GM18873 (cell line): ENCODE measurements around the gene CFAP97.
"Not testable (repeated sequence)": the region's sequence is repeated elsewhere in the genome, so short reads cannot be mapped to it uniquely, and the experiment has no call there.

Experiments used
- ATAC-seq: cut with Tn5 transposase; IDR thresholded peaks from one replicate; pipeline ENCODE4 v1.9.1; 2021; ENCODE audit warnings: mild to moderate bottlenecking, moderate library complexity, moderate number of reproducible peaks; ENCODE audit not compliant: unreplicated experiment, low FRiP score

CFAP97 gene

DNA sequence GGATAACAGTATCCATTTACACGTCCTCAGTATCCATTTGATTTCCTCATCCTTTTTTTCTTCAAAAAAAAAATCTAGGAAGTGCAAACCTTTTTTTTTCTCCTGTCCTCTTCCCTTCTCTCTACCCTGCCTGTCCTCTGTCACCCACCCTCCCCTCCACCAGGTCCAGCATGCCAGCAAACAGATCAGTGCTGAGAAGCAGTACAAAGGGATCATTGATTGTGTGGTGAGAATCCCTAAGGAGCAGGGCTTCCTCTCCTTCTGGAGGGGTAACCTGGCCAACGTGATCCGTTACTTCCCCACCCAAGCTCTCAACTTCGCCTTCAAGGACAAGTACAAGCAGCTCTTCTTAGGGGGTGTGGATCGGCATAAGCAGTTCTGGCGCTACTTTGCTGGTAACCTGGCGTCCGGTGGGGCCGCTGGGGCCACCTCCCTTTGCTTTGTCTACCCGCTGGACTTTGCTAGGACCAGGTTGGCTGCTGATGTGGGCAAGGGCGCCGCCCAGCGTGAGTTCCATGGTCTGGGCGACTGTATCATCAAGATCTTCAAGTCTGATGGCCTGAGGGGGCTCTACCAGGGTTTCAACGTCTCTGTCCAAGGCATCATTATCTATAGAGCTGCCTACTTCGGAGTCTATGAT lies 59.1 kb downstream of the CFAP97 start:
- ATAC-seq = no peak

- ATAC-seq = peak; percentile 6
These were observed 60.2 kb downstream of the CFAP97 start for GRCh38 chr4:185143601-185143969.

DNA sequence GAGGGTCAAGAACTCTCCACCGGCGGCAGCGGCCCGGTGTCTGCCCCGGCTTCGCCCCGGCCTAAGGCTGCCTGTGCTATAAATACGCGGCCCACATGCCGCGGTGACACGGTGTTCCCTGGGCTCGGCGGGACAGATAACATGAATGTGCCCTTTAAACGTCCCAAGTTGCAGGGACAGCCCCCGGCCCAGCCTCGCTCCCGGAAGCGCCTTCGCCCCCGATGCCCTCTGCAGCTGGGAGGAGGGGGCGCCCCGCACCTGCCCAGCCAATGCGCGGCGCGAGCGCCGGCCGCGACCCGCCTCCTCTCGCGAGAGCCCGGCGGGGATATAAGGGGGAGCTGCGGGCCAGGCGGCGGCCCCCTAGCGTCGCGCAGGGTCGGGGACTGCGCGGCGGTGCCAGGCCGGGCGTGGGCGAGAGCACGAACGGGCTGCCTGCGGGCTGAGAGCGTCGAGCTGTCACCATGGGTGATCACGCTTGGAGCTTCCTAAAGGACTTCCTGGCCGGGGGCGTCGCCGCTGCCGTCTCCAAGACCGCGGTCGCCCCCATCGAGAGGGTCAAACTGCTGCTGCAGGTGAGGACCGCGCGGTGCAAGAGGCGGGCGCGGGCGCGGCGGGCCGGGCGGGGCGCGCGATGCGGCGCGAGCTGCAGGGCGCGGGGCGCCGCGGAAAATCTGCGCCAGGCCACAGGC lies 60.7 kb downstream of the CFAP97 start, which contains the start of gene SLC25A4:
Gene SLC25A4 (plus strand): TSS at position 355 of the 689 bp plus-strand sequence. CDS start 107 bp downstream, at position 462.
- peak; percentile 83 for ATAC-seq

DNA sequence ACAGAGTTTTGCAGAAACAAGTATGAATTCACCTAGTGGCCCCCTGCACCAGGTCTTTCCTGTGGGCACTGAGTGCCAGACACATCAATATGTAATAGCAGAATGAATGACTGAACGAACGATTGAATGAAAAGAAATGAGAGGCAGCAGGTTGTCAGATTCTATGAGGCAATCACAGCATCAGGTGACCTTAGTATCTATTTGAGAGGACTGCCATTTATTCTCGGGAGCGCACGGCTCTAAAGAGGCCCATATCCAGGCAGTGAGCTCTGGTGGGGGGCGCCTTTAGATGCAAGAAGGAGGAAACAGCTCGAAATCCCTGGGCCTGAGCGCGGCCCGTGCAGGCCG lies 61.3 kb downstream of the CFAP97 start:
- no peak for ATAC-seq

- no peak for ATAC-seq
These were observed 62.0 kb downstream of the CFAP97 start for GRCh38 chr4:185141777-185142176.

GRCh38 chr4:185139736-185140135 lies 64.1 kb downstream of the CFAP97 start:
- ATAC-seq = no peak

DNA sequence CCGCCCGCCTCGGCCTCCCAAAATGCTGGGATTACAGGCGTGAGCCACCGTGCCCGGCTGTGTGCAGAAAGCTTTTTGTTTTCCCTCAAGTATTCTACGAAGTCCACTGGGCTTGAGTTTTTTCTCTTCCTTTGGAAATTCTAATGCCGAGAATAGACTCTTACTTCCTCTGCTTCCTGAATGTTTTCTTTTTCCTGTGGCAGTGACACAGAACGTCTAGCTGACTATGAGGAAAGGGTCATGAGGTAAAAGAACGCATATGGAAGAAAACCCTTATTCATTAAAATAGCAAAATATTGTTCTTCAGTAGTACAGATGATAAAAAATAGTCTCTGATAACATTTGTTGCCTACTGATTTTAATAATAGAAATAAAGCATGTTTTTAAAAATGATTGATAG lies 65.6 kb downstream of the CFAP97 start:
- no peak for ATAC-seq

GRCh38 chr4:185137233-185137925 lies 66.4 kb downstream of the CFAP97 start:
- ATAC-seq = no peak

GRCh38 chr4:185134307-185134869 lies 69.4 kb downstream of the CFAP97 start:
- ATAC-seq = no peak

- ATAC-seq = no peak
These were observed 75.3 kb downstream of the CFAP97 start for GRCh38 chr4:185128272-185129119.

DNA sequence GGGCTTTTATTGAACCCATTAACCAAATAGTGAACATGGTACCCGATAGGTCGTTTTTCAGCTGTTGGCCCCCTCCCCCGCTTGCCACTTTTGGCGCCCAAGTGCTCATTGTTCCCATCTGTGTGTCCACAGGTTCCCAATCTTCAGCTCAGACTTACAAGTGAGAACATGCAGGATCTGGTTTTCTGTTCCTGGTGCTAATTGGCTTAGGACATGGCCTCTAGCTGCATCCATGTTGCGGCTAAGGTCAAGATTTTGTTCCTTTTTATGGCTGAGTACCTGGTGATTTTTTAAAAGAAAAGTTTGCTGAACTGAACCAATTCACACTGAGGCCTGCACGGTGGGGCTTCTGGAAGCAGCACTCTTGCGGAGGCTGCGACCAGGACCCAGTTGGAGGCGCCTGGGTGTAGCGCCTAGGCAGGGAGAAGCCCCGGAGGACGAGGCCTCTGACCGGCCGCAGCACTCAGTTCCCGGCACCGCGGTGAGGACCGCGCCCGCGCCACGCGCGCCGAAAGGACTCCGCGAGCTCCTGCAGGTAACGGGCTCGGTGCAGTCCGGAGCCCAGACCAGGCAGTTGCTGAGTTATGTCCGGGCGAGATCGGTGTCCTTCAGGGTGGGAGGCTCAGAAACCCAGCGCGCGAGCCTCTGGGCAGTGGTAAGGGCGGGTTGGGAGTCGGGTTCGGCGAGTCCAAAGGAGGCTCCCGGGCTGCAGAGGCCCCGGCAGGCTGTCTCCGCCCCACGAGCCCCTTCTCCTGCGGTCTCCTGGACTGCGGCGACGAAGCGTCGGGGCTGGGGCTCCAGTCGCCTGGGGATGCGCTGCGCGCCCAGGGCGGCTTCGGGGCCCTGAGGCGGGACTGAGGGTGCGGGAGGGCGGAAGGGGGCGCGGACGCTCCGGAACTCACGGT lies 76.5 kb downstream of the CFAP97 start:
- no peak for ATAC-seq

DNA sequence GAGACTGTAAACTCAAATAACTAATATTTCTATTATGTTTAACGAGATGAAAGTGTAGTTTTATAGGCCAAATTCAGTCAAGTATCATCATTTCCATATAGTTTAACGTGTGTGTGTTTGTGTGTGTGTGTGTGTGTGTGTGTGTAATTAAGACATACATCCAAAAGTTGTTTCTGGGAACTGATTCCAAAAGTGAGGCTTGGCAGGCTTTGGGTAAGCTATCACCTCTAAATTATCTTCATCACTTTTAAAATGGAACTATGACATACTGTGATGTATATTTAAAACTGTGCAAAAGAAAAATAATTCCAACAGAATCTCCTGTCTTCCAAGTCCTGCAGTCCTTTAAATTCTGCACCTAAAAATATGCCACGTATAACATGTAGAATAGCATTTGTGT lies 79.8 kb downstream of the CFAP97 start:
- no peak for ATAC-seq

DNA sequence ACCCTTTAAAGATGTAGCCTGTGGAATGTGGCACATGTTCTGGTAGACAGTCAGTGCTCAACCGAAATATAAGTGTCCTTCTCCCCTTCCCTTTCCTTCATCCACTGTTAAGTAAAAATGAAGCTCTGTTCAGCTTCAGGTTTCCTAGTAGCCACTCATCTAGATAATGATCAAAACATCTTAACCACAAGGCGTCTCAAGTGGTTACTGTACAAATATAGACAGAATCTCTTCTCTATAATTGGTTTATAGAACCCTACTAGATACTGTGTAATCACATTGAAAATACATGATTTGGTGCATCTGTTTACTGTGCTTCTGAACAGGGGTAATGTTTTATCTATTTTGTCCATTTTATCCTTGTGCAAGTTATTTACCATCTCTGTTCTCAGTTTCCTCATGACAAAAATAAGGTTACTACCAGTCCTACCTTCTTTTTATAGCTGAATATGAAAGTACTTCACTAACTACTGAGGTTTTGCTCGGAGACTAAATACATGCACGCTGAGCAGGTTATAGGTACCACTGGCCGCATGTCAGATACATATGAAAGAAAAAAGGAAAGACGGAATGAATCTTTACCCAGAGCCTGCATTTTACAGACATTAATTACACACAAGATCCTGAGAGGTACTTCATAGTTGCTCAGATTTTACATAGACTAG lies 81.0 kb downstream of the CFAP97 start:
- ATAC-seq = peak; percentile 76

DNA sequence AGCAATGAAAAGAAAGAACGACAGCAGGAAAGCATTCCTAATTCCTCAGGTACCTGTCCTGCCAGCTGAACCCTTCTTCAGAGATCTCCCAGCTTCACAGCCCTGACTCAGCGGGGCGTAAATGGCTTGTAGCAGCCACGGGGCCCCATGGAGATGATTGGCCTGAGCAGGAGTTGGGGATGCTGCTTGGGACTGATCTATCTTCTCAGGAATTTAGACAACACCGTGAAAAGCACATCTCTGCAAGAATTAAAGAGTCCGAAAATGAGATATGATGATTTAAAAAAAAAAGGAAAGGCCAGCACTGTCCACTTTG lies 83.2 kb downstream of the CFAP97 start:
- ATAC-seq = no peak

- ATAC-seq = no peak
These were observed 83.7 kb downstream of the CFAP97 start for GRCh38 chr4:185119927-185120630.

- ATAC-seq = not testable (repeated sequence)
These were observed 84.3 kb downstream of the CFAP97 start for GRCh38 chr4:185119467-185119866.

- ATAC-seq = no peak
These were observed 84.9 kb downstream of the CFAP97 start for GRCh38 chr4:185118876-185119275.

DNA sequence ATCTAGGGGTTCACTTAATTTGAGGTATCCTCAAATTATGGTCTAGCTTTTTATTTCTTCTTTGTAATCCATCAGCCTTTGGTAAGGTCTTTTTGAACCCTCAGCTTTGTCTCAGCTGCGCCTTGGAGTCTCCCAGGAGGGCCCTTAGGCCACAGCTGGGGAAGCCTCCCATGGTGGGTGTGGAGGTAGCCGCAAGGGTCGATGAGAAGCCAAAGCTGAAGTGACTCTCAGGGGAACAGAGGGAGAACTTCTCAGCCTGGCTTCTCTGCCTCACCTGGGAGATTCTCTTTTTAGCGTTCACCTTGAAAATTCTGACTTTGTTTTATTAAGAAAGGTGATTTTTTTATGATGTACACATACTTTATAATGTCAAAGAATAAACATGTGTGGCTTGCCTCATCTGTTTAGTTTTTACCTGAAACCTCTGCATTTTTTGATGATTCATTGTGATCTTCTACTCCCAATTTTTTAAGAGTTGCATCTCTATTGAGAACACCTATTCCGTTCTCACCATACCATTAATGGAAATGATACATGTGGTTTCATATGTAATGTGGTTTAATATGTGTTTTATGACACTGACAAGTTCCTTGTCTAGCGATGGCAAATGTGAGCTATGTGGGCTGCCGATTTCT lies 86.4 kb downstream of the CFAP97 start:
- ATAC-seq = no peak
